ENCODE measurements around the gene ANKRD62.

Gene ANKRD62

DNA sequence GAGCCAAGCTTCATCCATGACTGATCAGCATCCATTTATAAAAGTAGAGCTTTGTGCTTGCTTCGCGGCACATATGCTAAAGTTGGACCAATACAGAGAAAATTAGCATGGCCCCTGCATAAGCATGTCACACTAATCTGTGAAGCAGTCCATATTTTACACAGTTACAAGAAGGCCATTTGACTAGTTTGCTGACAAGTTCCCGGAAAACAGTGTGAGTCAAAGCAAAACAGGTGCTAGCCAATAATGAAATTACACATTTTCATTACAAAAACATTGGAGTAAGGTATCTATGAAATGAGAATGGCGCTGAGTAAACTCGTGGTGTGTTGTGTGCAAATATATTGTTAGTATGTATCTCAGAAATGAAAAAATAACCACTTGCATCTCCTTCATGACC is 4.7 kb downstream of the ANKRD62 start:
- no peak for DNase-seq (ENCODE audit: extremely low read depth, low read depth)
- TF ChIP-seq, protein P1, sequence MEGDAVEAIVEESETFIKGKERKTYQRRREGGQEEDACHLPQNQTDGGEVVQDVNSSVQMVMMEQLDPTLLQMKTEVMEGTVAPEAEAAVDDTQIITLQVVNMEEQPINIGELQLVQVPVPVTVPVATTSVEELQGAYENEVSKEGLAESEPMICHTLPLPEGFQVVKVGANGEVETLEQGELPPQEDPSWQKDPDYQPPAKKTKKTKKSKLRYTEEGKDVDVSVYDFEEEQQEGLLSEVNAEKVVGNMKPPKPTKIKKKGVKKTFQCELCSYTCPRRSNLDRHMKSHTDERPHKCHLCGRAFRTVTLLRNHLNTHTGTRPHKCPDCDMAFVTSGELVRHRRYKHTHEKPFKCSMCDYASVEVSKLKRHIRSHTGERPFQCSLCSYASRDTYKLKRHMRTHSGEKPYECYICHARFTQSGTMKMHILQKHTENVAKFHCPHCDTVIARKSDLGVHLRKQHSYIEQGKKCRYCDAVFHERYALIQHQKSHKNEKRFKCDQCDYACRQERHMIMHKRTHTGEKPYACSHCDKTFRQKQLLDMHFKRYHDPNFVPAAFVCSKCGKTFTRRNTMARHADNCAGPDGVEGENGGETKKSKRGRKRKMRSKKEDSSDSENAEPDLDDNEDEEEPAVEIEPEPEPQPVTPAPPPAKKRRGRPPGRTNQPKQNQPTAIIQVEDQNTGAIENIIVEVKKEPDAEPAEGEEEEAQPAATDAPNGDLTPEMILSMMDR (IDR thresholded peaks at IDR 0.05; ENCODE audit: low read depth, low read length, missing control alignments) = no peak
- H3K4me3 ChIP-seq (replicated peaks; ENCODE audit: low read depth, low read length) = no peak overlapping the region

- TF ChIP-seq, protein P1 (IDR thresholded peaks at IDR 0.05; ENCODE audit: low read depth, low read length, missing control alignments) = no peak
- no peak for DNase-seq (ENCODE audit: extremely low read depth, low read depth)
- no peak overlapping the region for H3K4me3 ChIP-seq (replicated peaks; ENCODE audit: low read depth, low read length)
These were observed 5.5 kb downstream of the ANKRD62 start for GRCh38 chr18:12099160-12099559.

GRCh38 chr18:12101266-12101665 is 7.6 kb downstream of the ANKRD62 start:
- no peak for DNase-seq (ENCODE audit: extremely low read depth, low read depth)
- no peak overlapping the region for H3K4me3 ChIP-seq (replicated peaks; ENCODE audit: low read depth, low read length)
- TF ChIP-seq, protein P1 (IDR thresholded peaks at IDR 0.05; ENCODE audit: low read depth, low read length, missing control alignments) = no peak

DNA sequence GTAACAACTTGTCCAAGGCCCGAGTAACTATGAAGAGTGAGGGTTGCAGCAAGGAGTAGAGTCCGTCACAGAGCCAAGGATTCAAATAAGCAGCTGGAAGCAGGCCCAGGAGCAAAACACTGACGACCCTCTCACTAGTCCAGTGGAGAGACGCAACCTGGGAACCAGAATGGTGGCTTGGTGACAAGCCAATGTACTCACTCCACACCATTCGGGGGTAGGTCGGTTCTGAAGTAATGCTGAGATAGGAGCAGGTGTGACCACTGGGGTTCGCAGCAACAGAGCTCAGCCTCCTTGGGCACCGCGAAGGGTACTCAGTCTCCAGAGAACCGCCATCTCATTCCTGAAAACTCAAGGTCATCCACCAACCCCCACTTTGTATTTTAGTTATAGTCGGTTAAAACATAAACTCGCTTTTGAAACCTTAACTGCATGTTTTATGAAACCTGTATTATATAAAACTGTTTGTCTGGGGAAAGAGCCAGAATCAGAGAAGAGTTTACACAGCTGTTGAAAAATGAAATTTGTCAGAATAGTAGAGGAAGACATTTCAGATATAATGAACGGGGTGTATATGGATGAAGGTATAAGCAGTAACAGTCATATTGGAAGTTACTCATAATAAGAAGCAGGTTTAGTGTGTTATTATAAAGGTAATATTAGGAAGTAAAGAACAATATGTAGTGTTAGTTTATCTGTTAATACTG is 8.6 kb downstream of the ANKRD62 start:
- TF ChIP-seq, protein P1 (IDR thresholded peaks at IDR 0.05; ENCODE audit: low read depth, low read length, missing control alignments) = no peak
- DNase-seq (ENCODE audit: extremely low read depth, low read depth) = no peak
- no peak overlapping the region for H3K4me3 ChIP-seq (replicated peaks; ENCODE audit: low read depth, low read length)

- TF ChIP-seq, protein P1 (IDR thresholded peaks at IDR 0.05; ENCODE audit: low read depth, low read length, missing control alignments) = no peak
- no peak for DNase-seq (ENCODE audit: extremely low read depth, low read depth)
- no peak overlapping the region for H3K4me3 ChIP-seq (replicated peaks; ENCODE audit: low read depth, low read length)
These were observed 12.8 kb downstream of the ANKRD62 start for GRCh38 chr18:12106471-12106870.

DNA sequence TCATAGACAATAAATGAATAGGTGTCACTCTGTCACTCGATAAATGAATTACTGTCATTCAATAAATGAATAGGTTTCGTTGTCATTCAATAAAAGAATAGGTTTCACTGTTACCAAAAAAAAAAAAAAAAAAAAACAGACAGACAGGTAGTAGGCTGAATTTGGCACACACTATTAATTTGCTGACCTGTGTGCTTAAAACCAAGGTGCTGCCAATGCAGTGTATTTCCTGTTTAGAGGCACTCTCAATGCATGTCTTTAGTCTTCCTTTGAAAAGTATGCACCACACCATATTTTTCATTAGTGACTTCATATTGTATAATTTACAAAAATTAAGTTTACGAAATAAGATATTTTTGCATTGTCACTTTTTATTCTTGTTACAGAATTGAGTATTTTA is 16.2 kb downstream of the ANKRD62 start:
- TF ChIP-seq, protein P1 (IDR thresholded peaks at IDR 0.05; ENCODE audit: low read depth, low read length, missing control alignments) = no peak
- no peak overlapping the region for H3K4me3 ChIP-seq (replicated peaks; ENCODE audit: low read depth, low read length)
- DNase-seq (ENCODE audit: extremely low read depth, low read depth) = no peak
